C1 segment of cervical spinal cord (tissue), 14 donors: ENCODE data around the gene TJP1.
"Not testable (repeated sequence)": the region's sequence is repeated elsewhere in the genome, so short reads cannot be mapped to it uniquely, and the experiment has no call there.

ENCODE experiments used
- DNase-seq, 14 donors: peaks; one replicate each; lab custom pipeline; 2025; lab: John Stamatoyannopoulos, UW

Gene TJP1

GRCh38 chr15:29669823-29670222 is 152.4 kb downstream of the TJP1 start:
- no peak for DNase-seq

GRCh38 chr15:29668120-29668602 is 154.1 kb downstream of the TJP1 start:
- peak in 9 of 14 donors; percentile 10 to 66 (median 43) for DNase-seq

GRCh38 chr15:29666241-29666640 is 156.0 kb downstream of the TJP1 start:
- no peak for DNase-seq

GRCh38 chr15:29665444-29666003 is 156.7 kb downstream of the TJP1 start:
- no peak for DNase-seq

- DNase-seq, result no peak
These were observed 157.9 kb downstream of the TJP1 start for GRCh38 chr15:29664406-29664805.

DNA sequence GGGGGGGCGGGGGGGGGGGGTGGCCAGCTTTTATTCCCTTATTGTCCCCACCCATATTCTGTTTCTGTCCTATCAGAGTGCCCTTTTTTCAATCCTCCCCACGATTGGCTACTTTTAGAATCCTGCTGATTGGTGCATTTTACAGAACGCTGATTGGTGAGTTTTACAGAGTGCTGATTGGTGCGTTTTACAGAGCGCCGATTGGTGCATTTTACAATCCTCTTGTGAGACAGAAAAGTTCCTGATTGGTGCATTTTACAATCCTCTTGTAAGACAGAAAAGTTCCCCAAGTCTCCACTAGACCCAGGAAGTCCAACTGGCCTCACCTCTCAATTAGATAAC is 164.8 kb downstream of the TJP1 start:
- not testable (repeated sequence) for DNase-seq

GRCh38 chr15:29656636-29657475 is 165.4 kb downstream of the TJP1 start:
- DNase-seq, result no peak

DNA sequence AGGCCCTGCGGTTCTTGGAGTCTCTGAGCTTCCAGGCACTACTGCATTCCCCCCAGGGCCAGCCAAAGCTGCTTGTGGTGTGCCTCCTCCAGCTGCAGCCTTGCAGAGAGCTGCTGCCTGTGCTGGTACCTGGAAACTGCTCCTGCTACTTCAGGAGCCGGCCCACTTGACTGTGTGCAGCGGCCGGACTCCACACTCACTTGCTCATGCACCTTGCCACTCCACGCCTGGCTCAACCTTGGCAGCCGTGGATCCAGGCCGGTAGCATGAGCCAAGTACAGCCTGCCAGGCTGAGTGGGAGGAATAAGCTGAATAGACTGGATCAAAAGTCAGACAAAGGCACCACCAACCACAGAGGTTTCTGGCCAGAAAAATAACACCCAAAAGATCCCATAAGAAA is 169.7 kb downstream of the TJP1 start:
- no peak for DNase-seq

- no peak for DNase-seq
These were observed 170.6 kb downstream of the TJP1 start for GRCh38 chr15:29651476-29652233.
